GM18507 (cell line): Measurements from ENCODE around the gene CELF4.
"Not testable (repeated sequence)": the region's sequence is repeated elsewhere in the genome, so short reads cannot be mapped to it uniquely, and the experiment has no call there.

Source experiments
- DNase-seq: peaks from one replicate; pipeline ENCODE4 v3.0.0; 2011; ENCODE audit warnings: low read depth; ENCODE audit not compliant: insufficient read length; ENCODE audit errors: extremely low spot score
- FAIRE-seq: peaks from 2 replicates; lab custom pipeline; 2011; peaks lifted over from hg19 to GRCh38; lab: Jason Lieb, UNC

The CELF4 gene

DNA sequence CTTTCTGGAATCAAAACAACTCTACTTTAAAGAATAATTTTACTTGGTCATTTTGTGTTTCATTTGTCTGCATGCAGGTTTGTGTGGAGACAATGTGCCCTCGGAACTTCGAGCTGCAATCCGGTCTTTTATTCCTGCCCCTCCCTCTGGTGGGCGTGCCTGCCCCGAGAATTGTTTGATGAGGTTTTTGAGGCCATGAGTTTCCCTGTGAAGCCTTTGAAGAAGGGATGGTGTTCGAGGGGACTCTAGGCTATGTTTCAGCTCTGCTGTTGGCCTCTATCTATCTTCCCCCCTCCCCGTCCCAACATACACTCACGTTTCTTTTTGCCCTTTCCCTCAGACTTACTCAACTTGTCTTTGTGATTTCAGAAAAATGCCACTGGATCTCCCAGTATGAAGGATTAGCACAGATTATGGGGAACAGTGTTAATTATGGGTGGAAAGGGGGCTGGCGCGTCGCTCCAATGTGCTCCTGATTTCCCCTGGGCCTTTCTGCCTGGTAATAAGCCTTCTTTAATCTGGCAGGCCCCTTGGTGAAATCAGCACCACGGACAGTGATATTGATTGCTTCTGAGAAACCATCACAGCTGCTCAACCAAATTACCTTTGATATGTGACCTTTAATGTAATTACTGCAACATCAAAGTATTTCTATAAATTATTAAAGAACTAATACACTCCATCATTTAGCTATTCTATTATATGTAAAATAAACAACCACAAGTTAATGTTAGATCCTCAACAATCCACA is 82.2 kb downstream of the CELF4 start:
- FAIRE-seq: no peak
- no peak for DNase-seq

GRCh38 chr18:37482433-37482832 is 83.2 kb downstream of the CELF4 start:
- no peak for FAIRE-seq
- DNase-seq: no peak

GRCh38 chr18:37482002-37482401 is 83.6 kb downstream of the CELF4 start:
- FAIRE-seq (no peak), DNase-seq (no peak)

GRCh38 chr18:37481491-37481890 is 84.1 kb downstream of the CELF4 start:
- DNase-seq: no peak
- no peak for FAIRE-seq

GRCh38 chr18:37481072-37481471 is 84.5 kb downstream of the CELF4 start:
- DNase-seq: no peak
- FAIRE-seq: no peak

- FAIRE-seq: no peak
- DNase-seq: no peak
Observed at GRCh38 chr18:37476611-37477295, 88.8 kb downstream of the CELF4 start.

- no peak for DNase-seq
- FAIRE-seq: no peak
Observed at GRCh38 chr18:37476182-37476581, 89.4 kb downstream of the CELF4 start.

GRCh38 chr18:37473195-37473840 is 92.3 kb downstream of the CELF4 start:
- FAIRE-seq (no peak), DNase-seq (no peak)

DNA sequence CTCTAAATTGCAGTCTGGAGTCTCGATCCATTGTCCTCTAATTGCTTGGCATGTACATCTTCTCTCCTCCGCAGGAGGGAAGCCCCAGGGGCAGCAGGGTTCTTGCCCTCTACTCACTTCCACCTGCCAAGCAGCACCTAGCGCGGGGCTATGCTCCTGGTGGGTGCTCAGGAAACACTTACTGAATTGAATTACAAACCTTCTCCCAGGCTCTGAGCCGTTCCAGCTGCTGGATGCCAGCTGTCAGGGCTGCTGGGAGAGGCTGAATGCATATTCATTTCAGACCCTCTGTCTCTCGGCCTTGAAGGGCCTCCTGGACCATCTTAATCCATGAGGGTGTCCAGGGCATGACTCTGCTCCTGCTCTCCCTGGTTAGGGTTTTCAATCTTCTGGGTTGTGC is 94.0 kb downstream of the CELF4 start:
- DNase-seq: no peak
- no peak for FAIRE-seq

- FAIRE-seq (no peak), DNase-seq (no peak)
Observed at GRCh38 chr18:37470986-37471385, 94.6 kb downstream of the CELF4 start.

GRCh38 chr18:37467002-37467662 is 98.5 kb downstream of the CELF4 start:
- FAIRE-seq: no peak
- DNase-seq: no peak

DNA sequence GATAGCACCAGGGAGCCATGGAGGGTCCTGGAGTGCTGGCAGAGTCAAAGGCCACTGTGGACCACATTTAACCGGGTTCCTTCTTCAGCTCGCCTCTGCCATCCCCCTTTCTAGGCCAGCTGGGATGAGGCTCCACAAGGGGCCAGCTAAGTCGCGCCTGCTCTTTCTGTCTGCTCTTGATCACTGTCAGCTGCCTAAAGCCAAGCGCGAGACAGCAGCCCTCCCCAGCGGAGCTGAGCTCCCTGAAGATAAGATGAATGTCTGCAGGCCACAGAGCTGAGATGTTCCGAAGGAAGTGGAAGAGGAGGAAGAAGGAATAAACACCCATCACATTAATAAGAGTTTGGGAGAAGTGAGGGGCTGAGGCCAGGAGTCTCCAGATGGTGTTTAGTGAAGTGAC is 99.6 kb downstream of the CELF4 start:
- FAIRE-seq: no peak
- DNase-seq: no peak

DNA sequence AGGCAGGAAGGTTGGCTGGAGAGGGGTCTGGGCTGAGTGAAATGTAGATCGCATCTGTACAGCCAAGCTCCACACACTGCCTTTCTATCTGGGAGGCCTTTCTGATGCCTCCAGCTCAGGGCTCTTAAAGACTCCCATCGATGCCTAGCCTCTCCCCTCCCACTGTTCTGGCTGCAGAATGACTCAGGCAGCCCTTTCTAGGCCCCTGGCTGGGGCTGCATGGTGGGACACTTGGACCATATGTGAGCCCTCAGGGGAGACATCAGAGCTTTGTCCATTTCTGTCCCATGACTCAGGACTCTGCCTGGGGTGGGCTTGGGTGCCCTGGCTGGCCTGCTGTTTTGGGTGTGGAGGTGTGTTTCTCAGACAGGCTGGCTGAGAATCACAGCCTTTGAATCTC is 101.3 kb downstream of the CELF4 start:
- FAIRE-seq (no peak), DNase-seq (no peak)

GRCh38 chr18:37461329-37461728 is 104.3 kb downstream of the CELF4 start:
- not testable (repeated sequence) for DNase-seq, FAIRE-seq

DNA sequence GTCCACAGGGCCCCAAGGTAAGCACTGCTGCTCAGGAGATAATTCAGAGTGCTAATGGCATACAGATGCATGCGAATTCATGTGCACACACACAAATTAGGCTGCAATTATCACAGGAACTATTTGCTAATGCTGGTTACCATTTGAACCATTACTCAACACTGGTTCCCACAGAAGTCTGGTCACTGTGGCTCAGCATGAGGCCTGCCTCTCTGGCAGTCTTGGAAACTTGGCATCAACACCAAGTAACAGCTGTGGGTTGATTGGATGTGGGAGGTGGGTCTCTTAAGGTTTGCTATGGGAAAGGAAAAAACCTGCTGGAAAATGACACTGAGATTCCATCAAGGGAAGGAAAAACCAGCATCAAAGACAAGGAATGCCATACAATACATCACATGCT is 105.0 kb downstream of the CELF4 start:
- FAIRE-seq: no peak
- DNase-seq: no peak

GRCh38 chr18:37458697-37459096 is 106.9 kb downstream of the CELF4 start:
- FAIRE-seq: no peak
- no peak for DNase-seq

DNA sequence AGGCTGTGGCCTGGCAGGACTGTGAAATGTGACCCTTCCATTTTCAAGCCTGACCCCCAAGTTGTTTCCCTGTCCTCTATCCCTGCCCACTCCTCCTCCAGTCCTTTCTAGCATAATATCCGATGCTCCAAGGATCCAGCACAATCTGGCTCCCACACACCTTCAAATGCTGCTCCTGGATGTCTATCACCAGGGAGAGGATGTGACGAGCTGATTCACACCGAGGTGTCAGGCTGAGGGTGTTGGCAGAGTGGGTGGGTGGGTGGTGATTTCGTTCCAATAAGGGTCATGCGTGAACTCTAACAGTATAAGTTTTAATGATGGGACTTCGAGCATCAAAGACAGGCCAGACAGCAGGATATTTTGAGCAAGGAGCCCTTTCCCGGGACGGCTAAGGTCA is 107.8 kb downstream of the CELF4 start:
- DNase-seq: no peak
- FAIRE-seq: no peak

DNA sequence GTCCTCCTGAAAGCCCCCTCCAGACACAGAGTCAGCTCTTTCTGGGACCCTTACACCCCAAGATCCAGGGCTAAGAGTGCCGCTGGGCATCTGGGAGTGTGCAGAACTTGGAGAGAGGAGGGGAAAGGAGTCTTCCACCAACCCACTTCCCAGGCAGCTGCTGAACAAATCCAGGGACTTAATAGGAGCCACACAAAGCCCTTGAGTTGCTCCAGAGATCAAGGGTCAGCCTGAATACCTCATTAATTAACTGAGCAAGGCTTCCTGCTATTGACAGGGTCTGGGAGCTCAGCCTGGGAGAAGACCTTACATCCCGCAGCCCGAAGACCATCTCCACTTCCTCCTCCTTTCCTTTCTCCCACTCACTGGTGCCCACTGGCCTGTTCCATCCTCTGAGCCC is 108.3 kb downstream of the CELF4 start:
- DNase-seq: no peak
- no peak for FAIRE-seq

DNA sequence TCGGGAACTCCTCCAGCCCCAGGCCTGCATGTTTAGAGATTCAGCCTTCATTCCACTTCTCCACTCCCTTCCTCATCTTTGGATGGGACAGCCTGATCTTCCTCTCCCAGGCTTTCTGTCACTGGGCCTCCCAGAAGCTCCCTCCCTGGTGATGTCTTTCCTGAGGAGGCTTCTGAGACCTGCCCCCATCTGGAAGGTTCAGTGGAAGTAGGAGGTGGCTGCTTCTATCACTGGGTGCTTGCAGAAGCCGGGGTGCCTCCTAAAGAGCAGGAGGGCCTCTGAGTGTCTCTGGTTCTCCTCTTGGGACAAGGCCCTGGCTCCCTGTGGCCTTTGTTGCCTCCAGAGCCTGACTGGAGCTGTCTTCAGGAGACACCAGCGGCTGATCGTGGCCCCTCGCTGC is 108.7 kb downstream of the CELF4 start:
- no peak for FAIRE-seq
- no peak for DNase-seq

DNA sequence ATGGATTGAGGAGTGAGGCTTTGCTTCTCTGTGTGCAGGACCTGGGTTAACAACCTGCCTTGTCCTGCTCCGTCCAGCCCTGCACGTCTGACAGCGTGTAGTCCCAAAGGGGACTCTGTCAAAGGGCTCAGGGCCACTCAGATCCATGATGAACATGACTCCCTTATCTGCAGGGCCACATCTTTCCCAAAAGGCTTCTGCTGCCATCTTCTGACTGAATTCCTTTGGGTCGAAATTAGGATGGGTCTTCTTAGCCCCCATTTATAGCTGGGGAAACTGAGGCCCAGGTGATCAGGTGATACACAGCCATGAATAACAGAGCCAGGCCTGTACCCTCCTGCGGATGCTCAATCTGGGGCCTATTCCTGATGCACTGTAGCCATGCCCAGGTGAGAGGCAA is 109.2 kb downstream of the CELF4 start:
- FAIRE-seq (no peak), DNase-seq (no peak)
